NT2/D1 (cell line): ENCODE data around the gene PLSCR5.

Experiments
- YY1 ChIP-seq: IDR thresholded peaks from 2 replicates; pipeline ENCODE4 v1.6.1; 2011; ENCODE audit not compliant: insufficient read length, insufficient read depth
- ZNF274 ChIP-seq: IDR thresholded peaks from 2 replicates; pipeline ENCODE4 v1.6.1; 2011; ENCODE audit warnings: mild to moderate bottlenecking, low read depth, low read length

DNA sequence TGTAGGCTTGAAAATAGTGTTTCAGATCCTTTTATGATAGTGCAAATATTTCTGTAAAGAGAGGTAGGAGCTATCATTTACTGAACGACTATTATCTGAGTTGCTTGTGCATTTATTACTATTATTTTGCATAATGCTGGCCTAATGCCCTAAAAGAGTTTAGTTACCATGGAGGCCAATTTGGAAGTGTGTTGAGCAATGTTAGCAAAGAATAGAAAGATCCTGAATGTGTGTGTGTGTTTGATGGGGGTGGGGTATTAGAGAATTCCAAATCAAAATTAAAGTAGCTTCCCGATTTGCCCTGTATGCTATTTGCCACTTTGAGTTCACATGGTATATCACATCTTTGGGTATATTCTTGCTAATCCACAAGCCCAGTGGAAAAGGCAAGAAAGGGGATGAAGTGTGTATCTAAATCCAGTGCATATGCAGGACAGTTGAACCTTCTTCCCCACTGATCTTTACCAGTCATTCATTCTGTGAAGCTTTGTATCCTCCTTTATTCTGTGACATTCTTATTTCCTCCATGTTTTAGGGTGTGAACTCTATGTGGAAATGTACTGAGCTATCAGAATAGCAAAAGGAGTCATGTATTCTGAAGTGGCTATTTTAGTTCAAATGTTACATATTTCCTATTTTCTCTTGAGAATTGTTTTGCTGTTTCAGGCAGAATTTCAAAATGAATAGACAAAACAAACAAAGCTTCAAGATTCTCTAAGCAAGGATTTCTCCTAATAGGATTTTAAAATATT, 45.7 kb upstream of the PLSCR5 start:
- TF ChIP-seq YY1: no peak
- TF ChIP-seq ZNF274: no peak
